HUDEP-2 (cell line): ENCODE measurements around the gene COL5A1.

Experiments used
- DNase-seq, 76 experiments: peaks; one replicate each; lab custom pipeline; 2025; ENCODE audit not compliant: unreplicated experiment in 76 of 76; lab: John Stamatoyannopoulos, UW

The COL5A1 gene

GRCh38 chr9:134828892-134829291 is 187.3 kb downstream of the COL5A1 start:
- DNase-seq, result no peak

- DNase-seq, result no peak
These were observed 187.8 kb downstream of the COL5A1 start for GRCh38 chr9:134829356-134829937.

- DNase-seq, result no peak
These were observed 188.5 kb downstream of the COL5A1 start for GRCh38 chr9:134830126-134830525.

GRCh38 chr9:134830926-134831720 is 189.5 kb downstream of the COL5A1 start:
- DNase-seq, result no peak

GRCh38 chr9:134832471-134832870 is 190.9 kb downstream of the COL5A1 start:
- no peak for DNase-seq

GRCh38 chr9:134833294-134833880 is 191.8 kb downstream of the COL5A1 start:
- DNase-seq, result no peak

GRCh38 chr9:134834217-134834956 is 192.8 kb downstream of the COL5A1 start:
- DNase-seq, result no peak

GRCh38 chr9:134834957-134835419 is 193.4 kb downstream of the COL5A1 start:
- no peak for DNase-seq

GRCh38 chr9:134835448-134835847 is 193.8 kb downstream of the COL5A1 start:
- DNase-seq, result no peak

GRCh38 chr9:134835987-134836386 is 194.4 kb downstream of the COL5A1 start:
- no peak for DNase-seq

GRCh38 chr9:134836406-134836970 is 194.9 kb downstream of the COL5A1 start:
- no peak for DNase-seq

- DNase-seq, result no peak
These were observed 195.9 kb downstream of the COL5A1 start for GRCh38 chr9:134837529-134837928.

- DNase-seq, result no peak
These were observed 197.2 kb downstream of the COL5A1 start for GRCh38 chr9:134838651-134839454.

- DNase-seq, result no peak
These were observed 198.0 kb downstream of the COL5A1 start for GRCh38 chr9:134839455-134840125.

GRCh38 chr9:134840511-134840910 is 198.9 kb downstream of the COL5A1 start:
- DNase-seq, result no peak

GRCh38 chr9:134841180-134841904 is 199.7 kb downstream of the COL5A1 start:
- no peak for DNase-seq

- DNase-seq, result no peak
These were observed 200.7 kb downstream of the COL5A1 start for GRCh38 chr9:134842321-134842720.

GRCh38 chr9:134843740-134844139 is 202.1 kb downstream of the COL5A1 start:
- DNase-seq, result no peak

- DNase-seq, result no peak
These were observed 203.2 kb downstream of the COL5A1 start for GRCh38 chr9:134844821-134845220.
